Measurements from ENCODE around the gene LASP1. TPM values are rescaled to one million over a fixed set of nuclear protein-coding genes. Genes with fewer than 3 reads are reported as not detected.

Gene LASP1
- polyA plus RNA-seq, 1 donor from 2014 or later = 56.3 TPM

DNA sequence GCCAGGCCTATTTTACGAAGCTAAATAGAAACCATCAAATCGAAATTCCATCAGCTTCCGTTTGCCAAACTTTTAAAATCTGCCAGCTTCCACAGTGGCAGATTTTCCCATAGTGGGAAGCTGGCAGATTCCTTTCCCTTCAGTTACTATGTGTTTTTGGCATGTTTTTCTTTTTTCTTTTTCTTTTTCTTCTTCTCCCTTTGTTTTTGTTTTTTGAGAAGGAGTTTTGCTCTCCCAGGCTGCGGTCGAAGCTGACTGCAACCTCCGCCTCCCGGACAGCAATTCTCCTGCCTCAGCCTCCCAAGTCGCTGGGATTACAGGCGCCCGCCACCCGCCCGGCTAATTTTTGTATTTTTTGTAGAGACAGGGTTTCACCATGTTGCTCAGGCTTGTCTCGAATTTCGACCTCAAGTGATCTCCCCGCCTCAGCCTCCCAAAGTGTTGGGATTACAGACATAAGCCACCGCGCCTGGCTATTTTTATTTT lies 44.1 kb upstream of the LASP1 start:
- H3K27me3 ChIP-seq (ENCODE audit: insufficient read depth, low read depth, low read length) = no peaks in the 10 kb centered on the region
- peak overlapping the region; percentile 85 for H3K9ac ChIP-seq (ENCODE audit: low read length)
- peak overlapping the region; percentile 99 for H3K4me2 ChIP-seq (ENCODE audit: low read length)
- H3K9me3 ChIP-seq (ENCODE audit: low read length) = no peaks in the 10 kb centered on the region
- TF ChIP-seq, protein P1, sequence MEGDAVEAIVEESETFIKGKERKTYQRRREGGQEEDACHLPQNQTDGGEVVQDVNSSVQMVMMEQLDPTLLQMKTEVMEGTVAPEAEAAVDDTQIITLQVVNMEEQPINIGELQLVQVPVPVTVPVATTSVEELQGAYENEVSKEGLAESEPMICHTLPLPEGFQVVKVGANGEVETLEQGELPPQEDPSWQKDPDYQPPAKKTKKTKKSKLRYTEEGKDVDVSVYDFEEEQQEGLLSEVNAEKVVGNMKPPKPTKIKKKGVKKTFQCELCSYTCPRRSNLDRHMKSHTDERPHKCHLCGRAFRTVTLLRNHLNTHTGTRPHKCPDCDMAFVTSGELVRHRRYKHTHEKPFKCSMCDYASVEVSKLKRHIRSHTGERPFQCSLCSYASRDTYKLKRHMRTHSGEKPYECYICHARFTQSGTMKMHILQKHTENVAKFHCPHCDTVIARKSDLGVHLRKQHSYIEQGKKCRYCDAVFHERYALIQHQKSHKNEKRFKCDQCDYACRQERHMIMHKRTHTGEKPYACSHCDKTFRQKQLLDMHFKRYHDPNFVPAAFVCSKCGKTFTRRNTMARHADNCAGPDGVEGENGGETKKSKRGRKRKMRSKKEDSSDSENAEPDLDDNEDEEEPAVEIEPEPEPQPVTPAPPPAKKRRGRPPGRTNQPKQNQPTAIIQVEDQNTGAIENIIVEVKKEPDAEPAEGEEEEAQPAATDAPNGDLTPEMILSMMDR (IDR thresholded peaks at IDR 0.05; ENCODE audit: poor library complexity, severe bottlenecking) = no peak
- TF ChIP-seq, protein P2, sequence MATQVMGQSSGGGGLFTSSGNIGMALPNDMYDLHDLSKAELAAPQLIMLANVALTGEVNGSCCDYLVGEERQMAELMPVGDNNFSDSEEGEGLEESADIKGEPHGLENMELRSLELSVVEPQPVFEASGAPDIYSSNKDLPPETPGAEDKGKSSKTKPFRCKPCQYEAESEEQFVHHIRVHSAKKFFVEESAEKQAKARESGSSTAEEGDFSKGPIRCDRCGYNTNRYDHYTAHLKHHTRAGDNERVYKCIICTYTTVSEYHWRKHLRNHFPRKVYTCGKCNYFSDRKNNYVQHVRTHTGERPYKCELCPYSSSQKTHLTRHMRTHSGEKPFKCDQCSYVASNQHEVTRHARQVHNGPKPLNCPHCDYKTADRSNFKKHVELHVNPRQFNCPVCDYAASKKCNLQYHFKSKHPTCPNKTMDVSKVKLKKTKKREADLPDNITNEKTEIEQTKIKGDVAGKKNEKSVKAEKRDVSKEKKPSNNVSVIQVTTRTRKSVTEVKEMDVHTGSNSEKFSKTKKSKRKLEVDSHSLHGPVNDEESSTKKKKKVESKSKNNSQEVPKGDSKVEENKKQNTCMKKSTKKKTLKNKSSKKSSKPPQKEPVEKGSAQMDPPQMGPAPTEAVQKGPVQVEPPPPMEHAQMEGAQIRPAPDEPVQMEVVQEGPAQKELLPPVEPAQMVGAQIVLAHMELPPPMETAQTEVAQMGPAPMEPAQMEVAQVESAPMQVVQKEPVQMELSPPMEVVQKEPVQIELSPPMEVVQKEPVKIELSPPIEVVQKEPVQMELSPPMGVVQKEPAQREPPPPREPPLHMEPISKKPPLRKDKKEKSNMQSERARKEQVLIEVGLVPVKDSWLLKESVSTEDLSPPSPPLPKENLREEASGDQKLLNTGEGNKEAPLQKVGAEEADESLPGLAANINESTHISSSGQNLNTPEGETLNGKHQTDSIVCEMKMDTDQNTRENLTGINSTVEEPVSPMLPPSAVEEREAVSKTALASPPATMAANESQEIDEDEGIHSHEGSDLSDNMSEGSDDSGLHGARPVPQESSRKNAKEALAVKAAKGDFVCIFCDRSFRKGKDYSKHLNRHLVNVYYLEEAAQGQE (IDR thresholded peaks at IDR 0.05; ENCODE audit: borderline replicate concordance) = no peak
- H3K36me3 ChIP-seq (ENCODE audit: insufficient read depth, low read length) = no peaks in the 10 kb centered on the region
- H4K20me1 ChIP-seq (ENCODE audit: insufficient read depth) = no peaks in the 10 kb centered on the region
- H3F3A ChIP-seq (ENCODE audit: insufficient read depth, low read length, poor library complexity, severe bottlenecking) = no peaks in the 10 kb centered on the region
- H3K79me2 ChIP-seq (replicated peaks; ENCODE audit: insufficient read depth, low read length) = peaks cover 17% of the 10 kb centered on the region
- H3K4me3 ChIP-seq (ENCODE audit: low read length) = peak overlapping the region; percentile 86
- peak overlapping the region; percentile 90 for H2AFZ ChIP-seq (ENCODE audit: low read depth, low read length)
- H3K9me2 ChIP-seq (ENCODE audit: insufficient read depth, low read length) = no peaks in the 10 kb centered on the region
- peak overlapping the region; percentile 94 for H3K27ac ChIP-seq (ENCODE audit: low read length)

DNA sequence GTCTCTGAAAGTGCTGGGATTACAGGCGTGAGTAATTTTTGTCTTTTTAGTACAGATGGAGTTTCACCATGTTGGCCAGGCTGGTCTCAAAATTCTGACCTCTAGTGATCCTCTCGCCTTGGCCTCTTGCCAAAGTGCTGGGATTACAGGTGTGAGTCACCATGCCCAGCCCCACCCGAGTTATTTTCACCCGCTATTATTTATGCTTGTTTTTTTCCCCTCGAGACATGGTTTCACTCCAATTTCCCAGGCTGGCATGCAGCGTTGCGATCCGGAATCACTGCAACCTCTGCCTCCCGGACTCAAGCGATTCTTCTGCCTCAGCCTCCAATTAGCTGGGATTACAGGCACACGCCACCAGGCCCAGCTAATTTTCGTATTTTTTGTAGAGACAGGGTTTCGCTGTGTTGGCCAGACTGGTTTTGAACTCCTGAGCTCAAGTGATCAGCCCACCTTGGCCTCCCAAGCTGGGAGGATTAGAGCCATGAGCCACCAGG lies 25.5 kb upstream of the LASP1 start:
- Histone ChIP-seq H3K27ac (ENCODE audit: low read length) (no peak overlapping the region), H3K27me3 (ENCODE audit: insufficient read depth, low read depth, low read length) (no peaks in the 10 kb centered on the region)

More for the DNA sequence above, 25.5 kb upstream of the LASP1 start:
- no peaks in the 10 kb centered on the region for H3K36me3 ChIP-seq (ENCODE audit: insufficient read depth, low read length)
- no peak overlapping the region for H3K4me2 ChIP-seq (ENCODE audit: low read length)
- no peaks in the 10 kb centered on the region for H4K20me1 ChIP-seq (ENCODE audit: insufficient read depth)
- no peak overlapping the region for H3K9ac ChIP-seq (ENCODE audit: low read length)
- H3F3A ChIP-seq (ENCODE audit: insufficient read depth, low read length, poor library complexity, severe bottlenecking) = no peaks in the 10 kb centered on the region
- no peak for TF ChIP-seq EP300 (conservative IDR thresholded peaks at IDR 0.05; ENCODE audit: poor library complexity, severe bottlenecking)
- no peak for TF ChIP-seq POLR2AphosphoS5 (IDR thresholded peaks at IDR 0.05)
- TF ChIP-seq EZH2 (IDR thresholded peaks at IDR 0.05; ENCODE audit: borderline replicate concordance, insufficient read depth, low read length, poor library complexity, severe bottlenecking) = no peak
- no peak for TF ChIP-seq MXI1 (conservative IDR thresholded peaks at IDR 0.05; ENCODE audit: poor library complexity, severe bottlenecking)
- TF ChIP-seq RAD21 (conservative IDR thresholded peaks at IDR 0.05) = no peak
- TF ChIP-seq, protein P2 (IDR thresholded peaks at IDR 0.05; ENCODE audit: borderline replicate concordance) = no peak
- no peak for TF ChIP-seq TAF1 (IDR thresholded peaks at IDR 0.05; ENCODE audit: low read depth)
- no peak for TF ChIP-seq SMC3 (conservative IDR thresholded peaks at IDR 0.05; ENCODE audit: poor library complexity)
- TF ChIP-seq, protein P1 (IDR thresholded peaks at IDR 0.05; ENCODE audit: poor library complexity, severe bottlenecking) = no peak
- no peaks in the 10 kb centered on the region for H3K79me2 ChIP-seq (replicated peaks; ENCODE audit: insufficient read depth, low read length)
- no peak overlapping the region for H3K4me3 ChIP-seq (ENCODE audit: low read length)
- no peaks in the 10 kb centered on the region for H3K9me3 ChIP-seq (ENCODE audit: low read length)
- H3K9me2 ChIP-seq (ENCODE audit: insufficient read depth, low read length) = no peaks in the 10 kb centered on the region
- no peak overlapping the region for H2AFZ ChIP-seq (ENCODE audit: low read depth, low read length)

Data from neural cell (in vitro differentiated cells).